GM23338 (cell line): ENCODE measurements around the gene IL1RAPL2.

Source experiments
- CREB1 ChIP-seq: fragments of 250-450 bp; sonication (Bioruptor Pico); IDR thresholded peaks from 2 replicates; pipeline ENCODE4 v1.5.0; 2020; ENCODE audit warnings: low read depth, mild to moderate bottlenecking, moderate library complexity
- CTCF ChIP-seq, 2 experiments: fragments of 200-600 bp in 1 of 2; sonication (generic) in 1 of 2; conservative IDR thresholded peaks; 2 replicates each; pipeline versions ENCODE4 v1.5.1 to v1.6.1; 2016 to 2017; ENCODE audit warnings: antibody characterized with exemption in 2 of 2, low read depth in 2 of 2, mild to moderate bottlenecking in 2 of 2, moderate library complexity in 1 of 2
- ETS1 ChIP-seq: IDR thresholded peaks from 2 replicates; pipeline ENCODE4 v1.6.1; 2016; ENCODE audit warnings: antibody characterized with exemption
- EZH2 ChIP-seq: fragments of 200-600 bp; sonication (generic); IDR thresholded peaks from one replicate; pipeline ENCODE4 v1.8.0; 2017; ENCODE audit warnings: antibody characterized with exemption, mild to moderate bottlenecking, low read depth; ENCODE audit not compliant: unreplicated experiment
- EZH2phosphoT487 ChIP-seq: fragments of 200-600 bp; sonication (generic); IDR thresholded peaks from one replicate; pipeline ENCODE4 v1.8.1; 2018; ENCODE audit warnings: antibody characterized with exemption; ENCODE audit not compliant: unreplicated experiment
- JUNB ChIP-seq: IDR thresholded peaks from one replicate; pipeline ENCODE4 v1.6.1; 2016; ENCODE audit warnings: antibody characterized with exemption; ENCODE audit not compliant: unreplicated experiment
- POLR2AphosphoS5 ChIP-seq: IDR thresholded peaks from 2 replicates; pipeline ENCODE4 v1.6.1; 2016; ENCODE audit warnings: antibody characterized with exemption, low read depth
- REST ChIP-seq: IDR thresholded peaks from one replicate; pipeline ENCODE4 v1.6.1; 2018; ENCODE audit warnings: antibody characterized with exemption; ENCODE audit not compliant: unreplicated experiment
- STAT1 ChIP-seq: IDR thresholded peaks from one replicate; pipeline ENCODE4 v1.6.1; 2016; ENCODE audit warnings: antibody characterized with exemption; ENCODE audit not compliant: unreplicated experiment
- ZNF114 ChIP-seq: fragments of 250-450 bp; sonication (Bioruptor Pico); IDR thresholded peaks from 2 replicates; pipeline ENCODE4 v1.5.0; 2020; ENCODE audit warnings: mild to moderate bottlenecking, moderate library complexity
- ZNF462 ChIP-seq: fragments of 250-450 bp; sonication (Bioruptor Pico); IDR thresholded peaks from 2 replicates; pipeline ENCODE4 v1.5.0; 2020; ENCODE audit warnings: mild to moderate bottlenecking, moderate library complexity

- TF ChIP-seq CTCF (conservative IDR thresholded peaks at IDR 0.05; ENCODE audit: low read depth in 2 of 2) (no peak), EZH2 (no peak), JUNB (no peak), POLR2AphosphoS5 (no peak), EZH2phosphoT487 (no peak), REST (no peak), CREB1 (CRISPR knock-in tag) (no peak), ETS1 (no peak), STAT1 (no peak), ZNF462 (CRISPR knock-in tag) (no peak), ZNF114 (no peak)
Measured at GRCh38 chrX:105645667-105646357, 1079.8 kb downstream of the IL1RAPL2 start.
